GM12878 (cell line): ENCODE results near the gene RPS8. TPM values are rescaled to one million over a fixed set of nuclear protein-coding genes. Genes with fewer than 3 reads are reported as not detected.

Experiments
- ATAC-seq: fragments of 200-7000 bp; cut with Tn5 transposase; 3 replicates; pipeline ENCODE4 v1.9.1; 2020; ENCODE audit warnings: mild to moderate bottlenecking, moderate library complexity
- BruUV-seq: library from RNA; stranded (reverse); fragments of 400-500 nt; replicated peaks from 2 replicates; lab custom pipeline; 2021; lab: Mats Ljungman, UMichigan
- CTCF ChIA-PET: fragments of 300-600 bp; sonication (Branson Sonifier 250); formaldehyde crosslinking; extraction: SDS; loops from one replicate; lab custom pipeline; 2021; ENCODE audit warnings: inconsistent platforms; lab: Yijun Ruan, JAX
- POLR2A ChIA-PET: fragments of 350-600 bp; formaldehyde crosslinking; extraction: SDS; loops from one replicate; lab custom pipeline; 2021; ENCODE audit warnings: inconsistent platforms; lab: Charles Lee
- RAD21 ChIA-PET: fragments of 300-600 bp; sonication (Branson Sonifier 250); formaldehyde crosslinking; loops from one replicate; lab custom pipeline; 2023; ENCODE audit warnings: antibody characterized with exemption; ENCODE audit not compliant: unreplicated experiment; lab: Charles Lee
- SMC1A ChIA-PET: fragments of 300-600 bp; sonication (Branson Sonifier 250); formaldehyde crosslinking; loops from one replicate; lab custom pipeline; 2023; ENCODE audit not compliant: unreplicated experiment, uncharacterized antibody; lab: Charles Lee
- DNase-seq: peaks from one replicate; pipeline ENCODE4 v3.0.0-alpha.2; 2011; ENCODE audit warnings: low read depth, low spot score
- FAIRE-seq: peaks from 3 replicates; lab custom pipeline; 2011; peaks lifted over from hg19 to GRCh38; lab: Jason Lieb, UNC
- H2AFZ ChIP-seq: 2 replicates; pipeline ENCODE4 v1.6.0; 2011; ENCODE audit warnings: low read depth, low read length, control low read depth; ENCODE audit not compliant: control insufficient read depth
- H3K27ac ChIP-seq: 2 replicates; pipeline ENCODE4 v1.5.1; 2011; ENCODE audit warnings: control low read depth; ENCODE audit not compliant: control insufficient read depth, insufficient read depth
- H3K27me3 ChIP-seq, 2 experiments: replicated peaks in 1 of 2; 2 replicates each; pipeline versions ENCODE4 v1.6.0 to v1.6.1; 2011; ENCODE audit warnings: low read length in 1 of 2; ENCODE audit not compliant: control insufficient read depth in 2 of 2, insufficient read depth in 2 of 2
- H3K36me3 ChIP-seq, 2 experiments: 2 replicates each; pipeline ENCODE4 v1.5.1; 2011; ENCODE audit warnings: low read length in 1 of 2; ENCODE audit not compliant: control insufficient read depth in 2 of 2, insufficient read depth in 2 of 2
- H3K4me1 ChIP-seq: 2 replicates; pipeline ENCODE4 v1.6.1; 2011; ENCODE audit warnings: mild to moderate bottlenecking, low read length, moderate library complexity, mixed read lengths; ENCODE audit not compliant: control insufficient read depth, insufficient read depth
- H3K4me2 ChIP-seq: 2 replicates; pipeline ENCODE4 v1.6.0; 2011; ENCODE audit warnings: control low read depth; ENCODE audit not compliant: control insufficient read depth, insufficient read depth
- H3K4me3 ChIP-seq: fragments of 200-600 bp; sonication (generic); 2 replicates; pipeline ENCODE4 v1.5.1; 2016
- H3K79me2 ChIP-seq: 2 replicates; pipeline ENCODE4 v1.6.0; 2011; ENCODE audit warnings: low read length; ENCODE audit not compliant: control insufficient read depth, insufficient read depth
- H3K9ac ChIP-seq: 2 replicates; pipeline ENCODE4 v1.8.0; 2011; ENCODE audit warnings: low read length, control low read depth, mixed read lengths; ENCODE audit not compliant: control insufficient read depth, insufficient read depth
- H3K9me3 ChIP-seq: replicated peaks from 3 replicates; pipeline ENCODE4 v1.5.1; 2011; ENCODE audit warnings: mild to moderate bottlenecking, low read length; ENCODE audit not compliant: control insufficient read depth, insufficient read depth
- H4K20me1 ChIP-seq: 2 replicates; pipeline ENCODE4 v1.6.0; 2011; ENCODE audit not compliant: control insufficient read depth, insufficient read depth
- BACH1 ChIP-seq: fragments of 450-650 bp; IDR thresholded peaks from 2 replicates; pipeline ENCODE4 v1.6.1; 2017; ENCODE audit warnings: mild to moderate bottlenecking, borderline replicate concordance
- BRCA1 ChIP-seq: IDR thresholded peaks from 2 replicates; pipeline ENCODE4 v1.6.1; 2011; ENCODE audit warnings: low read depth, low read length, improper control_type of control experiment
- EP300 ChIP-seq, 2 experiments: fragments of 150-350 bp in 1 of 2; IDR thresholded peaks; 2 replicates each; pipeline ENCODE4 v1.6.1; 2011 to 2012; ENCODE audit warnings: low read depth in 2 of 2, low read length in 2 of 2, borderline replicate concordance in 1 of 2, improper control_type of control experiment in 1 of 2, inconsistent platforms in 1 of 2; ENCODE audit not compliant: control insufficient read depth in 1 of 2
- ESRRA ChIP-seq: IDR thresholded peaks from 2 replicates; pipeline ENCODE4 v1.6.1; 2012; ENCODE audit warnings: mild to moderate bottlenecking, low read length, improper control_type of control experiment
- MYB ChIP-seq: fragments of 150-350 bp; IDR thresholded peaks from 2 replicates; pipeline ENCODE4 v1.6.1; 2014; ENCODE audit warnings: mild to moderate bottlenecking, low read depth, low read length, borderline replicate concordance
- ZNF217 ChIP-seq: fragments of 450-650 bp; IDR thresholded peaks from 2 replicates; pipeline ENCODE4 v1.6.1; 2017; ENCODE audit warnings: antibody characterized with exemption, mild to moderate bottlenecking
- ZSCAN29 ChIP-seq: fragments of 450-650 bp; IDR thresholded peaks from 2 replicates; pipeline ENCODE4 v1.6.1; 2017; ENCODE audit warnings: mild to moderate bottlenecking, moderate library complexity
- WGBS: methylation state at CpG from one replicate; pipeline ENCODE4 v1.1.6; 2016; ENCODE audit warnings: low lambda C conversion rate; ENCODE audit not compliant: insufficient replicate concordance, insufficient coverage; ENCODE audit errors: missing lambda C conversion rate; 5-methylcytosine and 5-hydroxymethylcytosine counted together
- in situ Hi-C: fragments of 300-500 bp; cut with MboI; formaldehyde crosslinking; loops from 9 replicates; pipeline ENCODE4 v1.14.3; 2018; ENCODE audit warnings: mixed read lengths
- intact Hi-C: fragments of 100-400 bp; cut with micrococcal nuclease; formaldehyde crosslinking; loops from one replicate; pipeline ENCODE4 v1.14.2; 2022; ENCODE audit not compliant: unreplicated experiment
- polyA plus RNA-seq, 11 experiments: library from polyadenylated mRNA; depleted of rRNA in 4 of 11; unstranded in 6 of 11; stranded (reverse) in 5 of 11; fragments of >200 nt; fragmentation: Nextera tagmentation in 4 of 11; fragmentation: Illumina TruSeq in 1 of 11; extraction: Ambion mirVana in 4 of 11; extraction: Trizol in 1 of 11; gene quantifications; 1 replicate in 1 of 11; 2 replicates in 10 of 11; pipeline versions ENCODE4 v1.2.1 to v1.2.3, GENCODE V29; 2011 to 2016; ENCODE audit warnings: inconsistent platforms in 2 of 11, missing spikeins in 2 of 11, low read depth in 1 of 11
- total RNA-seq, 4 experiments: library from RNA; depleted of rRNA in 3 of 4; stranded (reverse); fragments of >200 nt in 3 of 4; fragmentation: Illumina TruSeq in 1 of 4; extraction: Trizol in 1 of 4; gene quantifications; 2 replicates each; pipeline versions ENCODE4 v1.2.1 to v1.2.3, GENCODE V29; 2013 to 2021
- TF ChIP-seq, protein P1 (sequence below): fragments of 450-650 bp; IDR thresholded peaks from 2 replicates; pipeline ENCODE4 v1.6.1; 2017; ENCODE audit warnings: mild to moderate bottlenecking, low read depth, inconsistent platforms; ENCODE audit not compliant: poor library complexity, severe bottlenecking
- TF ChIP-seq, protein P2 (sequence below): fragments of 450-650 bp; formaldehyde crosslinking; IDR thresholded peaks from 2 replicates; pipeline ENCODE4 v1.4.0; 2020; ENCODE audit warnings: mild to moderate bottlenecking, moderate library complexity
- TF ChIP-seq, protein P3 (sequence below): fragments of 450-650 bp; IDR thresholded peaks from 2 replicates; pipeline ENCODE4 v1.6.1; 2016; ENCODE audit warnings: mild to moderate bottlenecking, moderate library complexity, borderline replicate concordance

The RPS8 gene
- total and polyA plus RNA-seq, 10 of the 15 experiments (the other 5 are each of a cell fraction or from before 2014, with no cell fraction given) = 1,296 to 3,461 (median 2,877) TPM

DNA sequence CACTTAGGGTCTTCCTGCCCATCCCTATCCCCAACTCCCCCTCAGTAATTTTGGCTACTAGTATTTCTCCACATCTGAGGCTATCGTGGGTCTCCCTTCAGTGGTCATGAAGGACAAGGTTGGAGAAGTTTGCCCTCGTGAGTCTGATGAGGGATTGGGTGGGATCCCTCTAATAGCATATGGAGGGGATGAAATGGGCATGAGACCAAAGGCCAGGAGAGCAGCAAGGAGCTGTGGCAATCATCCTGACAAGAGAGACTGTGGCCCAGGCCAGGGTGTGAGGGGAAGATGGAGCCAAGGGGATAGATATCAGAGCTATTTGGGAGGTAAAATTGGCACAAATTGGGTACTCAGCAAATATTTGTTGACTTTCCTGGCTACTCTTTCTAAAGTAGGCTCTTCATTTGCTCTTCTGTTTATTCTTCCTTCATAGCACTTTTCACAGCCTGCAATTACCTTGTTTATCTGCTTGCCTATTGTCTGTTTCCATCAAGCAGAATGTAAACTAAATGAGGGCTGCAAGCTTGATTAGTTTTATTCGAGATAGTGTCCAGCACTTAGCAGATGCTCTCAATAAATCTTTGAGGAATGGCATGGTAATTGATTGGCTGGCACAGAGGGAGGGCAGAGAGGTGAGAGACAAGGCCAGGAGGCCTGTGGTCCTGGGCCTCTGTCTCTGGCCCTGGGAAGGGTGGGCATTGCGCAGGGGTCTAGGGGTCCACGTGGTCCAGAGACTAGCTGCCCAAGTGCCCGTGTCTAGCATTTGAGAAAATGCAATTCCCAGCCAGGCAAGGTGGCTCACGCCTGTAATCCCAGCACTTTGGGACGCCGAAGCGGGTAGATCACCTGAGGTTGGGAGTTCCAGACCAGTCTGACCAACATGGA lies 23.4 kb downstream of the RPS8 start:
- ChIA-PET RAD21 (interaction anchor here (0.6 to 1.1 kb wide), 3 partner anchors 11 to 761 kb away, joined by 3 to 4 read pairs (median 3); no protein-coding TSS in a partner anchor), SMC1A (interaction anchor here (0.9 to 2.1 kb wide), 4 partner anchors 9 to 214 kb away, joined by 3 to 6 read pairs (median 4); partner anchors contain the start of genes BTBD19 and UROD), POLR2A (interaction anchor here (0.6 to 6.9 kb wide), 7 partner anchors 10 to 213 kb away, joined by 3 to 59 read pairs (median 3); partner anchors contain the start of genes BTBD19, DYNLT4 and UROD), CTCF (interaction anchor here (0.6 to 3.5 kb wide), 14 partner anchors 10 to 597 kb away, joined by 3 to 47 read pairs (median 6); partner anchors contain the start of genes BTBD19, HECTD3, RNU5D-1 and RPS8)
- Histone ChIP-seq H3K36me3 (peaks cover 3 to 5% of the 10 kb centered on the region in 2 experiments), H3K27me3 (no peaks in the 10 kb centered on the region), H3K4me2 (no peak overlapping the region), H3K4me3 (no peak overlapping the region), H3K79me2 (peaks cover 21% of the 10 kb centered on the region), H3K9me3 (no peaks in the 10 kb centered on the region), H3K9ac (no peak overlapping the region), H4K20me1 (no peaks in the 10 kb centered on the region), H2AFZ (peak overlapping the region; percentile 49), H3K4me1 (peaks cover 11% of the 10 kb centered on the region), H3K27ac (no peak overlapping the region)
- intact Hi-C loops = no loop called here
- FAIRE-seq = no peak
- BruUV-seq = no TSS peak
- in situ Hi-C loops = no loop called here
- no peak for DNase-seq
- 92% methylated on average over 9 of the region's 10 CpGs for WGBS
- ATAC-seq = no peak
- TF ChIP-seq BRCA1 = no peak
- TF ChIP-seq ESRRA = no peak
- no peak for TF ChIP-seq EP300 (IDR thresholded peaks at IDR 0.05; ENCODE audit: borderline replicate concordance in 1 of 2, control insufficient read depth in 1 of 2, low read depth in 2 of 2, low read length in 2 of 2)
- TF ChIP-seq ZSCAN29 = no peak
- TF ChIP-seq ZNF217 = no peak
- TF ChIP-seq, protein P1, sequence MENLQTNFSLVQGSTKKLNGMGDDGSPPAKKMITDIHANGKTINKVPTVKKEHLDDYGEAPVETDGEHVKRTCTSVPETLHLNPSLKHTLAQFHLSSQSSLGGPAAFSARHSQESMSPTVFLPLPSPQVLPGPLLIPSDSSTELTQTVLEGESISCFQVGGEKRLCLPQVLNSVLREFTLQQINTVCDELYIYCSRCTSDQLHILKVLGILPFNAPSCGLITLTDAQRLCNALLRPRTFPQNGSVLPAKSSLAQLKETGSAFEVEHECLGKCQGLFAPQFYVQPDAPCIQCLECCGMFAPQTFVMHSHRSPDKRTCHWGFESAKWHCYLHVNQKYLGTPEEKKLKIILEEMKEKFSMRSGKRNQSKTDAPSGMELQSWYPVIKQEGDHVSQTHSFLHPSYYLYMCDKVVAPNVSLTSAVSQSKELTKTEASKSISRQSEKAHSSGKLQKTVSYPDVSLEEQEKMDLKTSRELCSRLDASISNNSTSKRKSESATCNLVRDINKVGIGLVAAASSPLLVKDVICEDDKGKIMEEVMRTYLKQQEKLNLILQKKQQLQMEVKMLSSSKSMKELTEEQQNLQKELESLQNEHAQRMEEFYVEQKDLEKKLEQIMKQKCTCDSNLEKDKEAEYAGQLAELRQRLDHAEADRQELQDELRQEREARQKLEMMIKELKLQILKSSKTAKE = no peak
- TF ChIP-seq MYB = no peak
- TF ChIP-seq, protein P2, sequence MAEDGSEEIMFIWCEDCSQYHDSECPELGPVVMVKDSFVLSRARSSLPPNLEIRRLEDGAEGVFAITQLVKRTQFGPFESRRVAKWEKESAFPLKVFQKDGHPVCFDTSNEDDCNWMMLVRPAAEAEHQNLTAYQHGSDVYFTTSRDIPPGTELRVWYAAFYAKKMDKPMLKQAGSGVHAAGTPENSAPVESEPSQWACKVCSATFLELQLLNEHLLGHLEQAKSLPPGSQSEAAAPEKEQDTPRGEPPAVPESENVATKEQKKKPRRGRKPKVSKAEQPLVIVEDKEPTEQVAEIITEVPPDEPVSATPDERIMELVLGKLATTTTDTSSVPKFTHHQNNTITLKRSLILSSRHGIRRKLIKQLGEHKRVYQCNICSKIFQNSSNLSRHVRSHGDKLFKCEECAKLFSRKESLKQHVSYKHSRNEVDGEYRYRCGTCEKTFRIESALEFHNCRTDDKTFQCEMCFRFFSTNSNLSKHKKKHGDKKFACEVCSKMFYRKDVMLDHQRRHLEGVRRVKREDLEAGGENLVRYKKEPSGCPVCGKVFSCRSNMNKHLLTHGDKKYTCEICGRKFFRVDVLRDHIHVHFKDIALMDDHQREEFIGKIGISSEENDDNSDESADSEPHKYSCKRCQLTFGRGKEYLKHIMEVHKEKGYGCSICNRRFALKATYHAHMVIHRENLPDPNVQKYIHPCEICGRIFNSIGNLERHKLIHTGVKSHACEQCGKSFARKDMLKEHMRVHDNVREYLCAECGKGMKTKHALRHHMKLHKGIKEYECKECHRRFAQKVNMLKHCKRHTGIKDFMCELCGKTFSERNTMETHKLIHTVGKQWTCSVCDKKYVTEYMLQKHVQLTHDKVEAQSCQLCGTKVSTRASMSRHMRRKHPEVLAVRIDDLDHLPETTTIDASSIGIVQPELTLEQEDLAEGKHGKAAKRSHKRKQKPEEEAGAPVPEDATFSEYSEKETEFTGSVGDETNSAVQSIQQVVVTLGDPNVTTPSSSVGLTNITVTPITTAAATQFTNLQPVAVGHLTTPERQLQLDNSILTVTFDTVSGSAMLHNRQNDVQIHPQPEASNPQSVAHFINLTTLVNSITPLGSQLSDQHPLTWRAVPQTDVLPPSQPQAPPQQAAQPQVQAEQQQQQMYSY = no peak
- TF ChIP-seq BACH1 = no peak
- TF ChIP-seq, protein P3, sequence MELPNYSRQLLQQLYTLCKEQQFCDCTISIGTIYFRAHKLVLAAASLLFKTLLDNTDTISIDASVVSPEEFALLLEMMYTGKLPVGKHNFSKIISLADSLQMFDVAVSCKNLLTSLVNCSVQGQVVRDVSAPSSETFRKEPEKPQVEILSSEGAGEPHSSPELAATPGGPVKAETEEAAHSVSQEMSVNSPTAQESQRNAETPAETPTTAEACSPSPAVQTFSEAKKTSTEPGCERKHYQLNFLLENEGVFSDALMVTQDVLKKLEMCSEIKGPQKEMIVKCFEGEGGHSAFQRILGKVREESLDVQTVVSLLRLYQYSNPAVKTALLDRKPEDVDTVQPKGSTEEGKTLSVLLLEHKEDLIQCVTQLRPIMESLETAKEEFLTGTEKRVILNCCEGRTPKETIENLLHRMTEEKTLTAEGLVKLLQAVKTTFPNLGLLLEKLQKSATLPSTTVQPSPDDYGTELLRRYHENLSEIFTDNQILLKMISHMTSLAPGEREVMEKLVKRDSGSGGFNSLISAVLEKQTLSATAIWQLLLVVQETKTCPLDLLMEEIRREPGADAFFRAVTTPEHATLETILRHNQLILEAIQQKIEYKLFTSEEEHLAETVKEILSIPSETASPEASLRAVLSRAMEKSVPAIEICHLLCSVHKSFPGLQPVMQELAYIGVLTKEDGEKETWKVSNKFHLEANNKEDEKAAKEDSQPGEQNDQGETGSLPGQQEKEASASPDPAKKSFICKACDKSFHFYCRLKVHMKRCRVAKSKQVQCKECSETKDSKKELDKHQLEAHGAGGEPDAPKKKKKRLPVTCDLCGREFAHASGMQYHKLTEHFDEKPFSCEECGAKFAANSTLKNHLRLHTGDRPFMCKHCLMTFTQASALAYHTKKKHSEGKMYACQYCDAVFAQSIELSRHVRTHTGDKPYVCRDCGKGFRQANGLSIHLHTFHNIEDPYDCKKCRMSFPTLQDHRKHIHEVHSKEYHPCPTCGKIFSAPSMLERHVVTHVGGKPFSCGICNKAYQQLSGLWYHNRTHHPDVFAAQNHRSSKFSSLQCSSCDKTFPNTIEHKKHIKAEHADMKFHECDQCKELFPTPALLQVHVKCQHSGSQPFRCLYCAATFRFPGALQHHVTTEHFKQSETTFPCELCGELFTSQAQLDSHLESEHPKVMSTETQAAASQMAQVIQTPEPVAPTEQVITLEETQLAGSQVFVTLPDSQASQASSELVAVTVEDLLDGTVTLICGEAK = no peak
